ENCODE results near the gene DLG3.
"Not testable (repeated sequence)": the region's sequence is repeated elsewhere in the genome, so short reads cannot be mapped to it uniquely, and the experiment has no call there.

Gene DLG3

GRCh38 chrX:70444326-70444945 is at the start of gene DLG3:
Gene DLG3, plus strand, starts transcription at chrX:70444835. Its CDS starts 367 bp downstream, at chrX:70445202.
- DNase-seq = peak; percentile 72

DNA sequence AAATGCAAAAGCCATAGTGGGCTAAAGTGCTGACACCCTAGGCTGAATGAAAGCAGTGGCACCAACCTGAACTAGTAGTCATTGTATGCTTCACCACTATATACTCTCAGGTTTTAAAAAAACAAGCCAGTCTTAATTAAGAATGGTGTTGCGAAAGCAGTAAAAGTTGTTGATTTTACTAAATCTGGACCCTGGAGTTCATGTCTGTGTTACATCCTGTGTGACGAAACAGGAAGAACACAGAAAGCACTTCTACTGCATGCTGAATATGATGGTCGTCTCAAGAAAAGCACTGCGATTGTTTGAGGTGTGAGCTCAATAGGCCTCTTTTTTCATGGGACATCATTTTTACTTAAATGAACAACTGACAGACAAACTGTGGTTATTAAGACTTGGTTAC is 45.7 kb upstream of the DLG3 start:
- DNase-seq = no peak

- not testable (repeated sequence) for DNase-seq
Measured at GRCh38 chrX:70400181-70400580, 44.5 kb upstream of the DLG3 start.

DNA sequence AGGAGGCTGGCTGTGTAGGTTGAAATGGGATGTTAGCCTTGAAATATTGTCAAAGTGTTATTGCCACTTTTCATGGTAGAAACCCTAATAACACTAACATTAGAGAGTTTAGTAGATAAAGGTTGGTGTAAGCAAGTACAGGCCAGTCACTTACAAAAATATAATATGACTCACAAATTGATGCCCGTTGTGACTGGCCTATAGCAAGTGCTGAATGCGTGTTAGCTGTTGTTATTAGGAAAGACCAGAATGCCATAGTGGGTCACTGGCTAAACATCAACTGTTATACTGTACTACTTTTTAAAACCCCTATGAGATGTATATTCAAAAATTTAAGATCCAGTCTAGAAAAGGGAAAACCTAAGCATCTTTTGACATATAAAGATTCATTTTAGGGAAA is 41.9 kb upstream of the DLG3 start:
- no peak for DNase-seq

DNA sequence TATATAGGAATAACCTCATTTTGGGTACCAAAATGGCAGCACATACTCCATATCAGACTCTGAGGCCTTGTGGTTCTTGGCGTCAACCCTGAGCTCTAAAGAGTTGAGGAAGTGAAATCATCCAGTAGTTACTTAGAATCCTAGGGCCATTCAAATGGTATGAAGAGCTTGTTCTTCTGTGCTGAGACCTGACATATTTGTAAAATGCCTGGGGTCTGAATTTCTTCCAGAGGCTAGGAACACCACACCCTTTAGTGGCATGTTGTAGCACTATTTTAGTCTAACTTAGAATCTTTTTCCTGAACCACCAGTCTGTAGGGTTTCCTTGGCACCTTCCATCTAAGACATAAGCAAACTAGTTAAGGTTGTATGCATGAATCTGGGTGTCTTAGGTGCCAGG is 39.6 kb upstream of the DLG3 start:
- no peak for DNase-seq

- no peak for DNase-seq
Measured at GRCh38 chrX:70410921-70411320, 33.7 kb upstream of the DLG3 start.

- no peak for DNase-seq
Measured at GRCh38 chrX:70411475-70411874, 33.2 kb upstream of the DLG3 start.

- peak; percentile 64 for DNase-seq
Measured at GRCh38 chrX:70421618-70422017, 23.0 kb upstream of the DLG3 start.

DNA sequence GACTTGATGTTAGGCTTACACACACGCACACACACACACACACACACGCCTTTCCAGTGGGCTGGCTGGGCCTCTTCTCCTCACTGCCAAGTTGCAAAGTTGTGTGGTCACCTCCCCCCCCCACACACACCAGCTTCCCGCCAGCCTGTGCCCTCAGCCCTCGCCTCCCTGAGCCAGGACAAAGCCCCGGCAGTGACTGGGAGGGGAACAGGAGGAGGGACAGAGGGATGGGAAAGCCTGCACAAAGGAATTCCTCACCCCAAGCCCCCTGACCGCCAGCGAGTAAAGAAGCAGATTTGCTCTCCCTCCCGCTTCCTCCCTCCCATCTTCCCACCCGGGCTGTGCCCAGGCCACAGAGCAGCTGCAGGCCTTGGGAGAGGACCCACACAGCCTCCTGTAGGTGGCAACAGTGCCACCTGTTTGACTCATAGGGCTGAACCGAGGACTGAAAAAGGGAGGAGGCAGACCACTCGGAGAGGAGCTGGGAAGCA is 21.7 kb upstream of the DLG3 start, which contains the start of gene GDPD2:
Gene GDPD2 (plus strand): TSS at position 464 of the 491 bp plus-strand sequence. CDS start 1,671 bp downstream, outside the sequence.
- DNase-seq = peak; percentile 76

DNA sequence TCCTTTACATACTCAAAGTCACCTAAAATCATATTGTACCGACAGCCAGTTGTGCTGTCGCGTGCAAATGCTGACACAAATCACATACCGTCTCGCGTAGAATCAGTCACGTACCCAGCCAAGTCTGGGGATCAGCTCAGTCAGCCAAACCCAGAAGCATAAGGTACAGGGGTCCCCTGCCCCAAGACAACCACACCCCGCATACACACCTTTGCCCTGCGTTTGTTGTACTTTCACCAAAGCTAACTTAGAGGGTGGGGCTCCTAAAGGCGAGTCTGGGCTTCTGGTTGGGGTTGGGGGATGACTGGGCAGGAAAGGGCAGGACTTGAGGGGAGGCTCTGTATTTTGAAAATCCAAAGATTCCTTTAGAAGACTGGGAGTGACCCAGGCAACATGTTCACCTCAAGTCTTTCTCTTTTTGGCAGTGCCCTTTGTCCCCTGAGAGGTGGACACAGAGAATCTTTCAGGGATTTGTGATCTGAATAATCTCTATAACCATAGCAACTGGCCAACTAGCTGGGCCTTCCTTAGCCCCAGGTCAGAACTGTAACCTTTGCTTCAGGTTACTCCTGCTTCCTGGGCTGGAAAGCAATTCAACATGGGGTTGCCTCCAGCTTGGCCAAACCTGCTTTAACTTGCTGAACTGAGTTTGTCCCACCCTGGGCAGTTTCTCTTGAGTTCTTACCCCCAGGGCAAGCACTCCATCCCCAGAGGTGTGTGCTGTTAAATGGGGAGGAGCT is 20.5 kb upstream of the DLG3 start:
- no peak for DNase-seq

- no peak for DNase-seq
Measured at GRCh38 chrX:70424801-70425200, 19.8 kb upstream of the DLG3 start.

GRCh38 chrX:70426286-70427278 is 18.1 kb upstream of the DLG3 start:
- no peak for DNase-seq

GRCh38 chrX:70427365-70427764 is 17.3 kb upstream of the DLG3 start:
- DNase-seq = no peak

DNA sequence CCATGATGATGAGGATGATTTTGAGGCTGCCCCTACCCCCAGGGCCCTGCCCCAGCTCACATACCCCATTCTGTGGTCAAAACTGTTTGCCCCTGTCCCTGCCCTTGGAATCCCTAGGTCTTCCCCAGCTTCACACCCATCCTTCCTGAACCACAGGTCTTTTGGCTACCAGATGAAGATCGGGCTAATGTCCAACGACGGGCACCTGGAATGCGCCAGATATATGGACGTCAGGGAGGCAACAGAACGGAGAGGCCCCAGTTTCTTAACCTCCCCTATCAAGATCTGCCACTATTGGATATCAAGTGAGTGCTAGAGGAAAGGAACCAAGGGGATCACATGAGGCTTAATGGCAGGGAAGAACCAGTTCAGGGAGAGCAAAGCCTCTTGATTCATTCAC is 14.9 kb upstream of the DLG3 start:
- DNase-seq = no peak

- no peak for DNase-seq
Measured at GRCh38 chrX:70432936-70433847, 11.4 kb upstream of the DLG3 start.

- peak; percentile 83 for DNase-seq
Measured at GRCh38 chrX:70433848-70434351, 10.7 kb upstream of the DLG3 start.

GRCh38 chrX:70434352-70434866 is 10.2 kb upstream of the DLG3 start:
- DNase-seq = peak; percentile 96

DNA sequence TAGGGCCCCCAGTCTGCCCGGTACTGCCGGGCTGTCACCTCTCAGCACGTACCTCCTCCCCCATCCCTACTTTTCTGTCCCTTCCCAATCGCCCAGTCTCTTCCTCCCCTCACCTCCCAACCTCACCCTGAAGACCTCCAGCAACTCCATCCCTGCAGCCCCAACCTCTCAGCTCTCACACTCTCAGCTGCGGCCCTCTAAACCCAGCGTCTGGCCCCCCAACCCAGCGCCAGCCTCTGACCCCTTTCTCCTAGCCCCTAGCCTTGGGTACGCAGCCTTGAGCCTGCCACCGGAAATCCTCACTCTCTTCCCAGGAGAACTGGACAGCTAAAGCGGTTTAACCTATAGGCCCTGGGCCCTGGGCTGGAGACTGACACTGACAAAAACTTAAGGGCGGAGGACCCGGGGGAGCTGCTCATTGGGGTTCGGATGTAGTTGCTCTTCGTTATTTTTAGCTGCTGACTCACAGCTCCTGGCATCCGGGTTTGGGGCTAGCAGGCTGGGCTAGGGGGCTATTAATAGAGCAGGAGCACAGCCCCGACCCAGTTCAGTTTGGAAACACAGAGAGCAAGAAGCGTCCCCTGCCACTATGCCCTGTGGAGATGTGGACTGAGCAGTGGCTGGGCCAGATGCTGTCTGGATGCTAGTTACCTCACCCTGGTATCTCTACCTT is 9.6 kb upstream of the DLG3 start:
- DNase-seq = no peak

DNA sequence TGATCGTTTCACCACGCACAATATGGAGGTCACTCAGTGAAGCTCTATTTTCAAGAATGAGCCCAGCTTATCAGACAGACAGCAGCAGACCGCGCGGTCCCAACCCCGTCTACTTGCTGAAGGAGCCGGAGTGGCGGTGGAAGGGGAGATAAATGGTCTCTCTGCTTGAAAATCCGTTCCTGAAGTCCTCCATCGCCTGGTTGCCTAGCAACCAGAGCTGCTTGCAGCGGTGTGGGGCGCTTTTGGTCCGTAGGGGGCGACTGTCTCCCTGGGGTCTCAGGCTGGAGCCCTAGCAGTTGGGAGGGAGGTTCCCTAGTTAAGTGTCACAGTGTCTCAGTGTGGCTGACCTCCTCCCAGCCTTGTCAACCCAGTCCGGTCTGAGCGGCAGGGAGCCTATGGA is 8.3 kb upstream of the DLG3 start:
- peak; percentile 69 for DNase-seq

DNA sequence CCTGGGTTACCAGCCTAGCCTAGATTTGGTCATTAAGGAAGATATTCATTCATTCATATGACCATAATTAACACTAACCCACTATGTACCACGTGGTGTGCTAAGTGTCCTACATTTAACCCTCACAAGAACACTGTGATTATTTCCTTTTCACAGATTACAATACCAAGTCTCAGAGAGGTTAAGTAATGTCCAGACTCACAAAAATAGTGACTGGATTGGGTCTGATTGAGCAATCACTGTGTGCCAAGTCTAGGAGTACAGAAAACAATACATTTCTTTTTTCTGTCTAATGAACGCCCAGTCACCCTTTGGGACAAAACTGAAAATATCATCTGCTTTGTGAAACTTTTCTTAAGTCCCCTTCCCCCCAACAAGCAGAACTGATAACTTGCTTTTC is 7.6 kb upstream of the DLG3 start:
- no peak for DNase-seq
